HG02981 (cell line): ENCODE measurements around the gene VPS8.

ENCODE experiments used
- ATAC-seq: cut with Tn5 transposase; IDR thresholded peaks from one replicate; pipeline ENCODE4 v1.9.1; 2021; ENCODE audit warnings: mild to moderate bottlenecking, moderate library complexity; ENCODE audit not compliant: unreplicated experiment

VPS8 gene, protein sequence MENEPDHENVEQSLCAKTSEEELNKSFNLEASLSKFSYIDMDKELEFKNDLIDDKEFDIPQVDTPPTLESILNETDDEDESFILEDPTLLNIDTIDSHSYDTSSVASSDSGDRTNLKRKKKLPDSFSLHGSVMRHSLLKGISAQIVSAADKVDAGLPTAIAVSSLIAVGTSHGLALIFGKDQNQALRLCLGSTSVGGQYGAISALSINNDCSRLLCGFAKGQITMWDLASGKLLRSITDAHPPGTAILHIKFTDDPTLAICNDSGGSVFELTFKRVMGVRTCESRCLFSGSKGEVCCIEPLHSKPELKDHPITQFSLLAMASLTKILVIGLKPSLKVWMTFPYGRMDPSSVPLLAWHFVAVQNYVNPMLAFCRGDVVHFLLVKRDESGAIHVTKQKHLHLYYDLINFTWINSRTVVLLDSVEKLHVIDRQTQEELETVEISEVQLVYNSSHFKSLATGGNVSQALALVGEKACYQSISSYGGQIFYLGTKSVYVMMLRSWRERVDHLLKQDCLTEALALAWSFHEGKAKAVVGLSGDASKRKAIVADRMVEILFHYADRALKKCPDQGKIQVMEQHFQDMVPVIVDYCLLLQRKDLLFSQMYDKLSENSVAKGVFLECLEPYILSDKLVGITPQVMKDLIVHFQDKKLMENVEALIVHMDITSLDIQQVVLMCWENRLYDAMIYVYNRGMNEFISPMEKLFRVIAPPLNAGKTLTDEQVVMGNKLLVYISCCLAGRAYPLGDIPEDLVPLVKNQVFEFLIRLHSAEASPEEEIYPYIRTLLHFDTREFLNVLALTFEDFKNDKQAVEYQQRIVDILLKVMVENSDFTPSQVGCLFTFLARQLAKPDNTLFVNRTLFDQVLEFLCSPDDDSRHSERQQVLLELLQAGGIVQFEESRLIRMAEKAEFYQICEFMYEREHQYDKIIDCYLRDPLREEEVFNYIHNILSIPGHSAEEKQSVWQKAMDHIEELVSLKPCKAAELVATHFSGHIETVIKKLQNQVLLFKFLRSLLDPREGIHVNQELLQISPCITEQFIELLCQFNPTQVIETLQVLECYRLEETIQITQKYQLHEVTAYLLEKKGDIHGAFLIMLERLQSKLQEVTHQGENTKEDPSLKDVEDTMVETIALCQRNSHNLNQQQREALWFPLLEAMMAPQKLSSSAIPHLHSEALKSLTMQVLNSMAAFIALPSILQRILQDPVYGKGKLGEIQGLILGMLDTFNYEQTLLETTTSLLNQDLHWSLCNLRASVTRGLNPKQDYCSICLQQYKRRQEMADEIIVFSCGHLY (N-terminal part only)

GRCh38 chr3:184811999-184812661 lies at the start of gene VPS8:
TSS of gene VPS8 (plus strand) at chr3:184812166. CDS start at chr3:184824633, 12,467 bp downstream.
- peak; percentile 92 for ATAC-seq

GRCh38 chr3:184764191-184764590 lies 47.8 kb upstream of the VPS8 start:
- no peak for ATAC-seq

DNA sequence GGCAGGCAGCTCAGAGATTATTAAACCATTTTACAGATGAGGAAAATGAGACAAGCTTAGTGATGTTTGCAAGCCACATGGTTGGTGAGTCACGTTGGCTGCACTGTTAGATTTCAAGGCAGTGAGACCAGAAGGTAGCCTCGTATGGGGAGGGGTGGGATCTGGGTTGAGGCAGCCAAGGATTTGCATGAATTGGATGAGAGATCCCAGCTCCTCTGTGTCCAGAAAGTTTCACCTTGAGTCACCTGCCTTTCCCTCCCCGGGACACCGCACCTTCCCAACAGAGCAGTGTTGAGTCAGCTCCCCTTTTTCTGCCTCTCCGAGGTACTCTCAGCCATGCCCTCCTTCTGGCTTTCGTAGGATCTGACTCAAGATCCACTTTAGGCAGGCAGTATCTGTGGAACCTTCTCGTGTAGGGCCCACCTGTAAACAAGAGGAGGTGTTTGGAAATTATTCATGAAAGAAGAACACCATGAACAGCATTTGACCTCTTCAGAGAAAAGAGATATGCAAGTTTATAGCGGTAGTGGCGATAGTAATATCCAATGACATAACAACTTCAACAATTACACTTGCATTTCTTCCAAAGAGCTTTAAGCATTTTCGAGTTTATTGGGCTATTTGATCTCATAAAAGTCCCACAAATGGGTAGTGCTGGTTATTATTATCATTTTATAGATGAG lies 46.8 kb upstream of the VPS8 start:
- no peak for ATAC-seq

DNA sequence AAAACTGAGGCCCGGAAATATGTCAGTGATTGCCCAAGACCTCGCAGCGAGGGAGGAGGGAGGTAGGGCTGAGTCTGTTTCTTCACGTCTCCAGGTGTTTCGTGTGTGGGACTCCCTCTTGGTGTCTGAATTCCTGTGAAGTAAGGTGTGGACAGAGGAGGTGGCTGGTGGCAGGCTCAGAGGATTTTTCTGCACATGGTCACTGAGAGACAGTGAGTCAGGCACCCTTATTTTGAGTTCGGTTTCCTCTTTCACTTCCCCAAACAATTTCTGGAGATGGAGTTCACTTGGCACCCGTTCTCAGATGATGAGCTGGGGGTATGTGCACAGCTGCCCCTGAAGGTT lies 46.3 kb upstream of the VPS8 start:
- peak; percentile 56 for ATAC-seq

DNA sequence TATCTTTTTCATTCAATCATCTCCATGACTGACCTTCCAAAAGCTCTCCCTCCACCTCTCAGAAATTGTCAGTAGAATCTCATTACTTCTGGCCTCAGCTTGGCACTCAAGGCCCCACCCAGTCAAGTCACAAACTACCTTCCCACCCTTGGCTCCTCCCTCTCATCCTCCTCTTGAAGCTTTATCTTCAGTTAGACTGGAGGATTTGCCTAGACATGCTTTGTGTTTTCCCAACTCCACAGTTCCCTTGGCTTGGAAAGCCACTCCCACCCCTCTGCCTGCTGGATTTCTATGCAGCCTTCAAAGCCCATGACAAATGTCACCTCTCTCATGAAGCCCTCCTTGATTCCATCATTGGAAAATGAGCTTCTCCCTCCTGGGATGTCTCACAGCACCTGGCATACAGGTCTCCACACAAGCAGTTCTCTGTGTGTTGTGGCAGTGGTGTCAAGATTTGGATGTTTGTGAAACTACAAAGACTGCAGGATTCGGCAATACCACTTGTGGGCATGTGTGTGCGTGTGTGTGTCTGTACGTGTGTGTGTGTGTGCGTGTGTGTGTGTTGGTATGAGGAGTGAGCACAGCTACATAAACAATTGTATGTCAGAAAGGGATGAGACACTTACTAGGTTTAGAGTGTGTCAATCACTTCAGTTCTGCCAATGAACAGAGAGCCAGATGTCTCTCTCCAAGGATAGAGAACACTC lies 45.3 kb upstream of the VPS8 start:
- no peak for ATAC-seq

DNA sequence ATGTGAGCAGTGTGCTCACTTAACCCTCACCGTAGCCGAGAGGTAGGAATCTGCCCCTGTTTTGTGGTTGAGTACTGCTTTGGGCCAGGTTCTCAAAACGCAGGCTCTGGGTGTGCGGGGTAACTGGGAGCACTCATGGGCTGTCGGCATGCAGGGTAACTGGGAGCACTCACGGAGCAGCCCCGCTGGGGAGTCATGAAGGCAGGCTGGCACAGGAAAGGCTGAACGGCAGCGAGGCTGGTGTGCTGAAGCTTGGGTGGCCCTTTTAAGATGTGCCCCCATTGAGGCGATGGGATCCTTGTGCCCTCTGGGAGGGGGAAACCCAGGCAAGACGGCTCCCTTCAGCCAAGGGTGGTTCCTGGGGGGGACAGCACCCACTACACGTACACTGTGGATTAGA lies 44.6 kb upstream of the VPS8 start:
- no peak for ATAC-seq

DNA sequence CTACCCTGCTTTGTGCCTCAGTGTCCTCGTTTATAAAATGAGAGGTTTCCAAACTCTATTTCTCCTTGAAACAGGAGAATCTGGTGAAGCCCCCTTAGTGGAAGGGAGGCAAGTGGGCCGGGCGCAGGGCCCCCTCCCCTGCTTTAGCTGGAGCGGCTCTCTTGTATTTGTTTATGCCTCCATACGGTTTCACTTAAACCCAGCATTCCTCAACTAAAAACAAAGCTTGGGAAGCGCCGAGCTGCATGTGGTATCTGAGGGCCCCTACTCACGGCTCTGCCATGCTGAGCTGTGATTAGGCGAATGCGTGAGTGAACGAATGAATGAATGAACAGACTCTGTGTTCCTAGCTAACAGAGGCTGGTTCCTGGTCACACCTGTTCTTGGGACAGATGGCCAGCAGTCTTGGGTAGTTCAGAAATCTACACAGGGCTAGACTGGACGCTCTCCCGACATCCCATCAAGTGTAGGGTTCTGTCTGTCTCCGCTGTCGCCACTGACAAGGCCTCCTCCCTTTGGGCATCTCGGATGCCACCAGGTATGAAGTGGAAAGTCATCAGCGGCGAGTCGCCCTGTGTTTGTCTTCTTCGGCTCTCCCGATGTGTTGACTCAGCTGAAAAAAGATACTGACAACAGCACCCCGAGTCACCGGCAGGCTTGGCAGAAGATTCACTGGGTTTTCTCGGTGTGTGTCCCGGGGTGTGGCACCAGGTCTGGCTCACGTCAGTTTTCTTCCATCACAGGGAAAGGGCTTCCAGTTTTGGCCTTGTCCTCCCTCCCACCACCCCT lies 42.4 kb upstream of the VPS8 start:
- no peak for ATAC-seq

- no peak for ATAC-seq
Measured at GRCh38 chr3:184770541-184770940, 41.4 kb upstream of the VPS8 start.

- no peak for ATAC-seq
Measured at GRCh38 chr3:184771301-184772127, 40.5 kb upstream of the VPS8 start.

DNA sequence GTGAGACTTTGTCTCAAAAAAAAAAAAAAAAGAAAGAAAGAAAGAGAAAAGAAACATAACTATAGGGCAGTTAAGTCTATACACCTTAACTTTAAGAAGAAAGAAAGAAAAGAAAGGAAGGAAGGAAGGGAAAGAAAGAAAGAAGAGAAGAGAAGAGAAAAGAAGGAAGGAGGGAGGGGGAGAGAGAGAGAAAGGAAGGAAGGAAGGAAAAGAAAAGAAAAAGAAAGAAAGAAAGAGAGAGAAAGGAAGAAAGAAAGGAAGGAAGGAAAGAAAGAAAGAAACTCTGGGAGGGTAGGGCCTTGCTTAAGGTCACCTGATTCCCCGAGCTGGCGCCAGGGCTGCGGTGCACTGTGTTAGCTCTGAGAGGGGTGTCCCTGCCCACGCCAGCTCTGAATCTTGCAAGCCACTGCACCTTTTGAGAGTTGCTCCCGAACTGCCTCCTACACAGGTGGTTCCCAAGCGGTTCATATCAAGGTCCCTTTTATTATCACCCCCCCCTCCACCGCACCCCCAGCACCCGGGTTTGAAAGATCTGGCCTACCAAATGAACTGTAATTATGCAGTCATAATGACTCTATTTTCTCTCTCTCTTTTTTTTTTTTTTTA lies 39.2 kb upstream of the VPS8 start:
- no peak for ATAC-seq

- ATAC-seq = no peak
Measured at GRCh38 chr3:184773283-184774186, 38.4 kb upstream of the VPS8 start.

DNA sequence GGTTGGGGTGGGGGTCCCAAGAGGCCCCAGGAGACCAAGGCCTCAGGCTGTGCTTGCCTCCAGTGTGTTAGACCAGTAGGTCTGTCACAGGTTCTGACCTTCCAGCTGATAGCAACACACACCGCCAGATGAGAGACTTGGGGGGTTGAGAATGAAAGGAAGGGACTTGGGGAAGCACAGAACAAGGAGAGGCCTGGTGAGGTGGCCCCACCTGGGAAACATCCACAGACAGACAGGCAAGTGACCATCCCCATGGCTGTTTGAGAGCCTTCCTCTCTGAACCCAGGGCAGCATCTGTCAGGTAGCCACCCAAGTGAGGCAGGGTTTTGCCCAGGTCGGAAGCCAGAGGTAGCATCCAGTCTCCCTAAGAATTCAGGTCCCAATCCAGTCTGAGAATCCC lies 35.0 kb upstream of the VPS8 start:
- ATAC-seq = no peak

DNA sequence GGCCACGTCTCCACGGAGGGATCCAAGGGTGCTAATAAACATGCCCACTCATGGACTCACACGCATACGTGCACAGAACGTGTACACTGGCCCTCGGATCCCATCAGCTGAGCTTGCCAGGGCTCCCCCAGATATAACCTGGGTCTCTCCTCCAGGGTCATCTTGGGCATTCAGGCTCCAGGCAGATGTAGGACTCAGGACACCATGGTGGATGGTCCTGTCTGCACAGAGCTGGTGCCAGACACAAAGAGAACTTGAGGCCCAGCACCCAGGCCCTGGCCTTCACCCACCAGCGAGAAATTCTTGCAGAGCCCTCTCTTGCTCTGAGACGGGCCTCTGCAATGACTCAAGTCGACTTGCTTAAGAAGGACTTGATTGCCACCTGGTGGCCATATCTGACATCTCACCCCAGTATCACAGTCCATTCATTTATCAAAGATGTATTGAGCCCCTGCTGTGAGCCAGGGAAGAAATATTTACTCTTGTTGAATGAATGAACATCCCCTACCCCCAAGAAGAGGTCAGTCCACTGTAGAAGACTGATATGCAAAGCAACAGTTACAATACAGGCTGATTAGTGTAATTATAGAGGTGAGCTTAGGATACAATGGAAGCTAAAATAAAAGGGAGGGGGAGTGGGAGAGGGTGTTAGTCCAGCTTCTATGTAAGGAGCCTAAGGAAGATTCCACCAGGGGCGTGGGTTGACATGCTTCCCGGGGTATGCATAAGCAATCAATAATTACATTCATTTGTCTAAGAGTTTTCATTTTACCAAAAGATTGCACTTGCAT lies 34.2 kb upstream of the VPS8 start:
- ATAC-seq = peak; percentile 74

DNA sequence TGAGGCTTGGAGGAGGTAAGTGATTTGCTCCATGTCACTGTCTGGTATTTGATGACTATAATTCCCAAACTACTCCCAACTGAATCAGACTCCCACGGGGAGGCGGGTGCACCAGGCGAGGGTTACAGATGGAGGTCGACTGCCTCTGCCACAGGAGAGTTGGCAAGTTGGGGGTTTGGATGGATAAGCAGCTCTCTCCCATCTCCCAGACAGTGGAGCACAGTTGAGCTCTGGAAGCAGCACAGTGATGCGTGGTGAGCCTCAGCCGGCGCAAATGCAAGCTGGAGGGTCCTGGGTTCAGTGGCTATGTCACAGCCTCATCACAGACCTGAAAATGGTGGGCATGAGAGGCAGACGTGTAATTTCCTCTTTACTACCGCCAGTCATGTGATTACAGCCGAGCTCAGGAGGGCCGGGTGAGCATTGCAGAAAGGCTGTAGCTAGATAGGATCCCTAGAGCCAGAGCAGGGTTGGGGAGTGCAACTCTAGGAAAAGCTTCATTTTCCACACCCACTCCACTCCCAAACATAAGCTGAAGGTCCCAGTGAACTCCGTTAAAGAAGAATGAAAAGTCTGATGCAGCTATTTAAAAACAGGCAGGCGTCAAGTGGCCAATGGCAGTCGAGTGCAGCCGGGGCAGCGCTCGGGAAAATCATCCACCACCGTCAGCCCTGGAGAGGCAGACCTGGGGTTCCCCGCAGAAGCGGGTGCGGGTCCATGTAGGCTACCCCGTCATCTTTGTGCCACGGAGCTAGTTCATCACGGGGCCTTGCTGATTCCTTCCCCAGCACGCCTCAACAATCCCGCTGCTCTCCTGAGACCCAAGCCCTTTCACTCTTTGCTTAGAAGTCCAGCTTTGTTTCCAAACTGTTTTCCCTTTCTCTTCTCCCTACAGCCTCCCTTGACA lies 33.3 kb upstream of the VPS8 start:
- no peak for ATAC-seq
